ENCODE measurements around the gene SPOP. TPM values are rescaled to one million over a fixed set of nuclear protein-coding genes. Genes with fewer than 3 reads are reported as not detected.

SPOP gene
- total and polyA plus RNA-seq, 11 donors: 28.5 to 96.1 (median 60.4) TPM

DNA sequence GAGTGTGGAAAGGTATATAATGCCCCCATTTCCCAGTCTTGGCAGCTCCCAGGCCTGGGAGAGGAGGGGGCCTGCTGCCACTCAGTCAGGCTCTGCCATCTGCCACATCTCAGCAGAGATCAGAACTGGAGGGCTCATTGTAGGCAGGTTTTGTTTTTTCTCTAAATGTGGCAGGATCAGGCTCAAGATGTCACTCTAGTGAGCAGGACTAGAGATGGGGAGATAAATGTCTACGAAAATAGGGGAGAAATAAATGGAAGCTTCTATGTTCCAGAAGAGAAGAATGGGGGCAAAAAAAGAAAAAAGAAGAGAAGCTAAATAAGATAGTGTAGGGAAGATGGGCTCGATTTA lies 88.3 kb downstream of the SPOP start:
- Histone ChIP-seq H3K4me1 (no peaks in the 10 kb centered on the region), H3K27me3 (no peaks in the 10 kb centered on the region), H3K4me3 (no peak overlapping the region), H3K27ac (no peak overlapping the region), H3K9me3 (no peaks in the 10 kb centered on the region), H3K36me3 (peaks cover 0 to 31% (median 22%) of the 10 kb centered on the region in 9 donors)
- WGBS, 4 donors: 90 to 94% (median 91%) methylated on average over 2 of the region's 2 CpGs
- DNase-seq (no peak), ATAC-seq (no peak)
- intact Hi-C loops (cut with DNase I): no loop called here
- TF ChIP-seq POLR2A (IDR thresholded peaks at IDR 0.05): no peak
- TF ChIP-seq, protein P1, sequence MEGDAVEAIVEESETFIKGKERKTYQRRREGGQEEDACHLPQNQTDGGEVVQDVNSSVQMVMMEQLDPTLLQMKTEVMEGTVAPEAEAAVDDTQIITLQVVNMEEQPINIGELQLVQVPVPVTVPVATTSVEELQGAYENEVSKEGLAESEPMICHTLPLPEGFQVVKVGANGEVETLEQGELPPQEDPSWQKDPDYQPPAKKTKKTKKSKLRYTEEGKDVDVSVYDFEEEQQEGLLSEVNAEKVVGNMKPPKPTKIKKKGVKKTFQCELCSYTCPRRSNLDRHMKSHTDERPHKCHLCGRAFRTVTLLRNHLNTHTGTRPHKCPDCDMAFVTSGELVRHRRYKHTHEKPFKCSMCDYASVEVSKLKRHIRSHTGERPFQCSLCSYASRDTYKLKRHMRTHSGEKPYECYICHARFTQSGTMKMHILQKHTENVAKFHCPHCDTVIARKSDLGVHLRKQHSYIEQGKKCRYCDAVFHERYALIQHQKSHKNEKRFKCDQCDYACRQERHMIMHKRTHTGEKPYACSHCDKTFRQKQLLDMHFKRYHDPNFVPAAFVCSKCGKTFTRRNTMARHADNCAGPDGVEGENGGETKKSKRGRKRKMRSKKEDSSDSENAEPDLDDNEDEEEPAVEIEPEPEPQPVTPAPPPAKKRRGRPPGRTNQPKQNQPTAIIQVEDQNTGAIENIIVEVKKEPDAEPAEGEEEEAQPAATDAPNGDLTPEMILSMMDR (IDR thresholded peaks at IDR 0.05): no peak

DNA sequence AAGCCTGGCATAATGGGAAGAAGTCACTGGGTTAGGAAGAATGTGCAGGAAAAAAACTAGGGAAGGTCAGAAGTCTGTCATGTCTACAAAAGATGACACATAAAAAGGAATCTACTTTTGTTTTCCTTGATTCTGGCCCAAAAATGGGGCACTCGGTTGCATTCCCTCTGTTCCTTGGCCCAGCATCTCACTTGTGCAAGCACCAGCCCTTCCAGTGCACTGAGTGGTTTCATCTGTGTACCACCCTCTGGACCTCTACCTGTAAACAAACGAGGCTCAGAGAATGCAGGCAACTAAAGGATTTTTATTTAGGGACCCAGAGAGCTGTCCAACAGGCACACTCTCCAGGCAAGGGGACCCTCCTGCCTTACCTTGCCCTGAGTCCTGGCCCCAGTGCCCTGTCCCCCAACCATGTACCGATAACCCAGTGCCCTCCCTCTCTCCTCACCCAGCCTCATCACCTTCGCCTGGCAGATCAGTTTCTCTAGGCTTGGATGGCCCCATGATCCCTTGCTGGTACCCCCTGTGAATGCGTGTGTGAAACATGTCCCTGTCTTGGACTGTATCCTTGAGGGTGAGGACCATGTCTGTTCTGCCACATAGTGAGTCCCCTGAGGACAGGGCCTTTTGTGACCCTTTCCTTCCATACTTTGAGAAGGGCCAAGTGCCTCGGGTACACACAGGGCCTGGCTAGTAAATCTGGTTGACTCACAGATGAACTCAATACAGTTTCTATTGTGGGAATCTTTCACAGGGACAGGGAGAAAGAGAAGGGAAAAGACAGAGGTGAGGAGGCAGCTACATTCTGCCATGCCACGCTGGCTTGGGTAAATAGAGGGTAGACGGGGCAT lies 88.9 kb downstream of the SPOP start:
- H3K36me3 ChIP-seq: peaks cover 0 to 25% (median 16%) of the 10 kb centered on the region in 9 donors
- no peaks in the 10 kb centered on the region for H3K9me3 ChIP-seq
- peaks cover 0 to 2% (median 0%) of the 10 kb centered on the region in 12 donors for H3K4me1 ChIP-seq
- TF ChIP-seq, protein P1 (IDR thresholded peaks at IDR 0.05): no peak
- TF ChIP-seq POLR2A (IDR thresholded peaks at IDR 0.05): no peak
- WGBS, 4 donors: 70 to 91% (median 81%) methylated on average over 7 to 8 of the region's 8 CpGs
- no peak overlapping the region for H3K4me3 ChIP-seq
- peak overlapping the region in 1 of 12 donors; percentile 16 for H3K27ac ChIP-seq
- DNase-seq: no peak
- no peaks in the 10 kb centered on the region for H3K27me3 ChIP-seq
- intact Hi-C loops (cut with DNase I): no loop called here
- ATAC-seq: no peak

DNA sequence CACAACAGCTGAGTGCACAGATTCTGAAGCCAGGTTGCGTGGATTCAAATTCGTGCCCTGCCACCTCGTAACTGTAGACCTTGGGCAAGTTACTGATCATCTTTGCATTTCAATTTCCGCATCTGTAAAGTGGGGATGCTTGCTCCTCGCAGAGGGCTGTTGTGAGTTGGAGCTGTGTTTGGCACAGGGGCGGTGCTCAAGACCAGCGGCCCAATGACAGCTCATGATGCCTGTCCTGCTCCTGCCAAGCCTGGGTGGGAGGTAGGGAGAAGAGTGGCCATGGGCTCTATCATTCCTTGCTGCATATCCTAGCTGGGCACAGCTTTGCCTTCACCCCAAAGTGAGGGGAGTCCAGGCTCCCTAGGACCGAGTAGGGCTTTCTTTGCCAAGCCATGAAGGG lies 89.6 kb downstream of the SPOP start:
- Histone ChIP-seq H3K9me3 (no peaks in the 10 kb centered on the region), H3K4me1 (peaks cover 0 to 7% (median 0%) of the 10 kb centered on the region in 12 donors), H3K27me3 (no peaks in the 10 kb centered on the region), H3K4me3 (no peak overlapping the region), H3K36me3 (peaks cover 0 to 19% (median 10%) of the 10 kb centered on the region in 9 donors), H3K27ac (no peak overlapping the region)
- intact Hi-C loops (cut with DNase I): no loop called here
- ATAC-seq: peak in 1 of 4 donors; percentile 25
- TF ChIP-seq, protein P1 (IDR thresholded peaks at IDR 0.05): no peak
- no peak for TF ChIP-seq POLR2A (IDR thresholded peaks at IDR 0.05)
- WGBS, 4 donors: 87 to 94% (median 93%) methylated on average over 8 of the region's 8 CpGs
- DNase-seq: no peak

GRCh38 chr17:49587366-49588073 lies 90.4 kb downstream of the SPOP start:
- 86 to 93% (median 87%) methylated on average over 12 of the region's 12 CpGs for WGBS, 4 donors
- Histone ChIP-seq H3K27me3 (no peaks in the 10 kb centered on the region), H3K4me3 (no peak overlapping the region), H3K36me3 (peaks cover 0 to 11% (median 7%) of the 10 kb centered on the region in 9 donors), H3K27ac (no peak overlapping the region), H3K4me1 (peaks cover 0 to 10% (median 0%) of the 10 kb centered on the region in 12 donors), H3K9me3 (no peaks in the 10 kb centered on the region)
- intact Hi-C loops (cut with DNase I): no loop called here
- ATAC-seq: no peak
- DNase-seq: no peak
- TF ChIP-seq POLR2A (IDR thresholded peaks at IDR 0.05): no peak
- TF ChIP-seq, protein P1 (IDR thresholded peaks at IDR 0.05): no peak
